ENCODE data around the gene FGF14.

DNA sequence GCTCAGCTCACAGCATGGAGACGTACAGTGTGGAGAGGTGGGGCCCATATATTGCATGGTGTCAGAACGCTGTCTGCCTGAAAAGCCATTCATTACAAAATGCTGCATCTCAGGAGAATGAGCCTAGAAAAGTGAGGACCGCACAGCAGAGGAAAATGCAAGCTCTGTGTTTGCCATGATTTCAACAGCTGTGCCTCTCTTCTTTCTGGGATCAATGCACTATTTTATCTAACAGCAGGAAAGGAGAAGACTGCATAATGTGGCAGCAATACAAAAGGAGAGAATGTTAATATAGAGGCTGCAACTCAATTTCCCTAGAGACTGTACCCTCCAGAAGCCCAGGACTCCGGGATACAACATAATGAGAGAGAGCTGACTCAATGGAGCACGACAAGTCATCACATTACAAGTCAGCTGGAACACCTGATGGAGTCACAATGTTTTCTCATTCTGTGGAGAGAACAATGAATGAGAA, 368.0 kb downstream of the FGF14 start:
- TF ChIP-seq, protein P1, sequence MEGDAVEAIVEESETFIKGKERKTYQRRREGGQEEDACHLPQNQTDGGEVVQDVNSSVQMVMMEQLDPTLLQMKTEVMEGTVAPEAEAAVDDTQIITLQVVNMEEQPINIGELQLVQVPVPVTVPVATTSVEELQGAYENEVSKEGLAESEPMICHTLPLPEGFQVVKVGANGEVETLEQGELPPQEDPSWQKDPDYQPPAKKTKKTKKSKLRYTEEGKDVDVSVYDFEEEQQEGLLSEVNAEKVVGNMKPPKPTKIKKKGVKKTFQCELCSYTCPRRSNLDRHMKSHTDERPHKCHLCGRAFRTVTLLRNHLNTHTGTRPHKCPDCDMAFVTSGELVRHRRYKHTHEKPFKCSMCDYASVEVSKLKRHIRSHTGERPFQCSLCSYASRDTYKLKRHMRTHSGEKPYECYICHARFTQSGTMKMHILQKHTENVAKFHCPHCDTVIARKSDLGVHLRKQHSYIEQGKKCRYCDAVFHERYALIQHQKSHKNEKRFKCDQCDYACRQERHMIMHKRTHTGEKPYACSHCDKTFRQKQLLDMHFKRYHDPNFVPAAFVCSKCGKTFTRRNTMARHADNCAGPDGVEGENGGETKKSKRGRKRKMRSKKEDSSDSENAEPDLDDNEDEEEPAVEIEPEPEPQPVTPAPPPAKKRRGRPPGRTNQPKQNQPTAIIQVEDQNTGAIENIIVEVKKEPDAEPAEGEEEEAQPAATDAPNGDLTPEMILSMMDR (IDR thresholded peaks at IDR 0.05): no peak
- TF ChIP-seq POLR2A (IDR thresholded peaks at IDR 0.05) (no peak), POLR2AphosphoS5 (IDR thresholded peaks at IDR 0.05) (no peak)
